ENCODE measurements around the gene GGA3. TPM values are rescaled to one million over a fixed set of nuclear protein-coding genes. Genes with fewer than 3 reads are reported as not detected.
A peak's percentile ranks its signal among the peaks of the same experiment; 100 is the strongest.

Gene GGA3
- total RNA-seq, 2 experiments from 2014 or later: 73.4 to 79.4 TPM

GRCh38 chr17:75191584-75191983 lies 69.8 kb downstream of the GGA3 start:
- no peak overlapping the region for H3K27ac Mint-ChIP-seq
- CTCF ChIA-PET: interaction anchor here (0.5 to 8.1 kb wide), 7 partner anchors 8 to 120 kb away, joined by 3 to 80 read pairs (median 3); partner anchors contain the start of gene MIF4GD
- no peaks in the 10 kb centered on the region for H3K9me3 Mint-ChIP-seq

GRCh38 chr17:75188614-75189013 lies 72.8 kb downstream of the GGA3 start:
- H3K4me3 Mint-ChIP-seq: no peak overlapping the region
- DNase-seq: no peak
- POLR2A ChIA-PET: interaction anchor here (0.7 to 2.2 kb wide), 14 partner anchors 8 to 216 kb away, joined by 3 to 11 read pairs (median 6); partner anchors contain the start of genes HID1, JPT1, MIF4GD and NUP85
- CTCF ChIA-PET: interaction anchor here (0.8 to 8.1 kb wide), 7 partner anchors 12 to 227 kb away, joined by 3 to 80 read pairs (median 5); partner anchors contain the start of gene NUP85
- H3K27ac Mint-ChIP-seq: peak overlapping the region; percentile 86
- no peaks in the 10 kb centered on the region for H3K9me3 Mint-ChIP-seq
- H3K36me3 Mint-ChIP-seq (ENCODE audit: low read depth): no peaks in the 10 kb centered on the region
- no peaks in the 10 kb centered on the region for H3K27me3 Mint-ChIP-seq
- H3K4me1 Mint-ChIP-seq: peaks cover 24% of the 10 kb centered on the region

More at GRCh38 chr17:75191584-75191983, 69.8 kb downstream of the GGA3 start:
- Mint-ChIP-seq H3K4me3 (no peak overlapping the region), H3K27me3 (no peaks in the 10 kb centered on the region), H3K4me1 (peaks cover 13% of the 10 kb centered on the region), H3K36me3 (ENCODE audit: low read depth) (no peaks in the 10 kb centered on the region)
- POLR2A ChIA-PET: interaction anchor here (1.4 to 2.0 kb wide), 3 partner anchors 8 to 18 kb away, joined by 3 to 9 read pairs (median 4); partner anchors contain the start of genes NUP85 and SUMO2
- no peak for DNase-seq

Other genes starting within 250 kb of the GGA3 start
- gene MRPL58, start 248.9 kb downstream of the GGA3 start, total RNA-seq: 10 to 100 TPM; 45.4 to 49.6 TPM
- gene ATP5PD, start 214.6 kb downstream of the GGA3 start, total RNA-seq: 100 to 1,000 TPM; 242 TPM
- gene KCTD2, start 214.4 kb downstream of the GGA3 start, total RNA-seq: 10 to 100 TPM; 24.2 to 24.9 TPM
- gene SLC16A5, start 173.7 kb downstream of the GGA3 start, total RNA-seq: 10 to 100 TPM; 10.4 TPM
- 10 to 100 TPM; 17.1 to 17.9 TPM for gene ARMC7, start 151.6 kb downstream of the GGA3 start, total RNA-seq
- gene NT5C, start 129.9 kb downstream of the GGA3 start, total RNA-seq: 10 to 100 TPM; 68.2 to 69.4 TPM
- gene JPT1, start 107.1 kb downstream of the GGA3 start, total RNA-seq: 100 to 1,000 TPM; 305 to 329 TPM
- gene SUMO2, start 78.6 kb downstream of the GGA3 start, total RNA-seq: 100 to 1,000 TPM; 548 to 559 TPM
- gene NUP85, start 55.9 kb downstream of the GGA3 start, total RNA-seq: 100 to 1,000 TPM; 109 to 116 TPM
- gene MRPS7, start 273 bp upstream of the GGA3 start, total RNA-seq: 10 to 100 TPM; 39.7 to 40.0 TPM
- gene MIF4GD, start 9.6 kb upstream of the GGA3 start, total RNA-seq: 10 to 100 TPM; 54.8 to 60.3 TPM
- gene SLC25A19, start 27.8 kb upstream of the GGA3 start, total RNA-seq: 10 to 100 TPM; 24.3 to 27.9 TPM
- gene GRB2, start 144.1 kb upstream of the GGA3 start, total RNA-seq: 100 to 1,000 TPM; 130 to 132 TPM
- 10 to 100 TPM; 76.4 to 81.9 TPM for gene TMEM94, start 195.0 kb upstream of the GGA3 start, total RNA-seq

All from activated CD4-positive, alpha-beta memory T cell treated with anti-CD3 and anti-CD28 coated beads, Interleukin-2, amount 10 ng/mL, durations not matched to agents 7 days and 5 days (primary cell).